ENCODE measurements around the gene SIRT6. TPM values are rescaled to one million over a fixed set of nuclear protein-coding genes. Genes with fewer than 3 reads are reported as not detected.

SIRT6 gene
- polyA plus RNA-seq, 3 donors, result 0.57 to 50.3 (median 1.2) TPM

DNA sequence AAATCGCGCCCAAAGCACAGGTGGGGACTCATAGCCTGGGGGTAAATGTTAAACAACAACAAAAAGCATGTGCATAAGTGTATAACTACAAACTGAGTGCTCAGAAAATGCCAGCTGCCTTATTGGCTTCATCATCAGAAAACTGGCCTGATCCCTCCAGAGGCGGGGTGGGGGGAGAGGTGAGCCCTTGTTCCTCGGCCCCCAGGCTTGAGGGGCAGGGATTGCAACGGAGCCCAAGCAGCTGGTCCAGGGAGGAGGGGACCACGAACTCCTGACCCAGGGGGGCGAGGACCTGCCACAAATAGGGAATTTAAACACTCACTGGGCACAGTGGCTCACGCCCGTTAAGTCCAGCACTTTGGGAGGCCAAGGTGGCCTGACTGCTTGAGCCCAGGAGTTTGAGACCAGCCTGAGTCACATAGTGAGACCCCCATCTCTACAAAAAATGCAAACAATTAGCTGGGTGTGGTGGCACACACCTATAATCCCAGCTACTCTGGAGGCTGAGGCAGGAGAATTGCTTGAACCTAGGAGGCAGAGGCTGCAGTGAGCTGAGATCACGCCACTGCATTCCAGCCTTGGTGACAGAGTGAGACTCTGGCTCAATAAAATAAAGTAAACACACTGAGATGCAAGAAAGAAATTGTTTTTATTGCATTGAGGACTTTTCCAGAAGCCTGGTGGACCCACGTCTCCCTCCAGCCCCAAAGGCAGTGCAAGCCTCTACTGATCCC is 8.7 kb downstream of the SIRT6 start:
- H3K79me2 ChIP-seq (ENCODE audit: insufficient read depth, low read length), result no peaks in the 10 kb centered on the region
- no peak overlapping the region for H3K9ac ChIP-seq (ENCODE audit: insufficient read depth, low read length, poor library complexity, severe bottlenecking)
- H3K27me3 Mint-ChIP-seq (ENCODE audit: low read depth in 3 of 3), result peaks cover 8 to 21% (median 20%) of the 10 kb centered on the region in 3 donors
- H3K9me3 ChIP-seq (replicated peaks in 1 of 2; ENCODE audit: control insufficient read depth in 1 of 2, insufficient read depth in 1 of 2, low read length in 2 of 2), result no peaks in the 10 kb centered on the region
- no peak overlapping the region for H3K4me3 ChIP-seq (replicated peaks in 1 of 3; ENCODE audit: low read depth in 2 of 3, low read length in 3 of 3)
- H3K9me3 Mint-ChIP-seq, result no peaks in the 10 kb centered on the region
- peaks cover 0 to 9% of the 10 kb centered on the region in 2 donors for H3K27me3 ChIP-seq (ENCODE audit: control insufficient read depth in 2 of 2, insufficient read depth in 2 of 2, low read length in 2 of 2)
- 53% methylated on average over 9 of the region's 11 CpGs for WGBS (ENCODE audit: insufficient coverage)
- H3K36me3 Mint-ChIP-seq, result peaks cover 18 to 36% of the 10 kb centered on the region in 2 donors
- no peak overlapping the region for H2AFZ ChIP-seq (ENCODE audit: insufficient read depth, low read depth, low read length, poor library complexity, severe bottlenecking)
- H3K4me1 ChIP-seq (ENCODE audit: control insufficient read depth in 1 of 2, insufficient read depth in 2 of 2, low read length in 2 of 2), result no peaks in the 10 kb centered on the region
- TF ChIP-seq, protein P1, sequence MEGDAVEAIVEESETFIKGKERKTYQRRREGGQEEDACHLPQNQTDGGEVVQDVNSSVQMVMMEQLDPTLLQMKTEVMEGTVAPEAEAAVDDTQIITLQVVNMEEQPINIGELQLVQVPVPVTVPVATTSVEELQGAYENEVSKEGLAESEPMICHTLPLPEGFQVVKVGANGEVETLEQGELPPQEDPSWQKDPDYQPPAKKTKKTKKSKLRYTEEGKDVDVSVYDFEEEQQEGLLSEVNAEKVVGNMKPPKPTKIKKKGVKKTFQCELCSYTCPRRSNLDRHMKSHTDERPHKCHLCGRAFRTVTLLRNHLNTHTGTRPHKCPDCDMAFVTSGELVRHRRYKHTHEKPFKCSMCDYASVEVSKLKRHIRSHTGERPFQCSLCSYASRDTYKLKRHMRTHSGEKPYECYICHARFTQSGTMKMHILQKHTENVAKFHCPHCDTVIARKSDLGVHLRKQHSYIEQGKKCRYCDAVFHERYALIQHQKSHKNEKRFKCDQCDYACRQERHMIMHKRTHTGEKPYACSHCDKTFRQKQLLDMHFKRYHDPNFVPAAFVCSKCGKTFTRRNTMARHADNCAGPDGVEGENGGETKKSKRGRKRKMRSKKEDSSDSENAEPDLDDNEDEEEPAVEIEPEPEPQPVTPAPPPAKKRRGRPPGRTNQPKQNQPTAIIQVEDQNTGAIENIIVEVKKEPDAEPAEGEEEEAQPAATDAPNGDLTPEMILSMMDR (IDR thresholded peaks at IDR 0.05), result no peak
- DNase-seq, result no peak
- no peak overlapping the region for H3K27ac ChIP-seq (ENCODE audit: low read depth in 1 of 2, low read length in 2 of 2)
- H3K36me3 ChIP-seq (replicated peaks in 1 of 2; ENCODE audit: control insufficient read depth in 1 of 2, insufficient read depth in 2 of 2, low read length in 2 of 2), result peaks cover 24 to 33% of the 10 kb centered on the region in 2 donors
- no peak overlapping the region for H3K4me3 Mint-ChIP-seq
- no peak overlapping the region for H3K27ac Mint-ChIP-seq
- peaks cover 21% of the 10 kb centered on the region for H4K20me1 ChIP-seq (ENCODE audit: insufficient read depth, low read length)
- intact Hi-C loops (cut with micrococcal nuclease), result no loop called here
- H3K4me1 Mint-ChIP-seq, result no peaks in the 10 kb centered on the region
- H3K4me2 ChIP-seq (replicated peaks; ENCODE audit: extremely low read depth, low read length, poor library complexity, severe bottlenecking), result no peak overlapping the region

DNA sequence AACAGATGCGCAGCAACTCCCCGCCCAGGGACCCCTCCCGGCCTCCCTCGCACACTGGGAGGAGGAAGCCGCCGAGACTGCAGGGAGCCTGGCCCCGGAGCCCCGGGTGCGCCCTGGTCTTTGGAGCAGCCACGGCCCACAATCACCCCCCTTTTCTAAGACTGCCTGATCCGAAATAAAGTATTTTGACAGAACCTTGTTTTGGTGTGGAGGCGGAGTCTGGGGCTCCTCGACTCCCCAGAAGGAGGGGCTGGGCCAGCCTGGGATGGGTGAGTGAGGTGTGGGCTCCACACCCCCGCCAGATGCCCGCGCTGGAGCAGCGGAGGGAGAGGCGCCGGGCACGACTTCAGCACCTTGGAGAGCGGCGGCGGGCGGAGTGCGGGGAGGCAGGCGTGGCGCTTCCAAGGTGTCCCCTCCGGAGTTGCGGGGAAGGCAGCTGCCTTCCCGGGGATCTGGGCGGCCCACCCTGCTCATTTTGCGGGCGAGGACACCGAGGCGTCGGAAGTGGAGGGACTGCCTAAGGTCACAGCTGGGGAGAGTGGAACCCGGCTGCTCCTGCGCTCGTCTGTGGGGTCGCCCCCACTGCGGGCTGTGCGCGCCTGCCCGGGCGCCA is 9.4 kb downstream of the SIRT6 start:
- no peak overlapping the region for H2AFZ ChIP-seq (ENCODE audit: insufficient read depth, low read depth, low read length, poor library complexity, severe bottlenecking)
- peaks cover 14 to 29% of the 10 kb centered on the region in 2 donors for H3K36me3 Mint-ChIP-seq
- H3K9me3 ChIP-seq (replicated peaks in 1 of 2; ENCODE audit: control insufficient read depth in 1 of 2, insufficient read depth in 1 of 2, low read length in 2 of 2), result no peaks in the 10 kb centered on the region
- H3K27me3 ChIP-seq (ENCODE audit: control insufficient read depth in 2 of 2, insufficient read depth in 2 of 2, low read length in 2 of 2), result peaks cover 0 to 9% of the 10 kb centered on the region in 2 donors
- no peak overlapping the region for H3K4me3 ChIP-seq (replicated peaks in 1 of 3; ENCODE audit: low read depth in 2 of 3, low read length in 3 of 3)
- H3K36me3 ChIP-seq (replicated peaks in 1 of 2; ENCODE audit: control insufficient read depth in 1 of 2, insufficient read depth in 2 of 2, low read length in 2 of 2), result peaks cover 20 to 26% of the 10 kb centered on the region in 2 donors
- no peak overlapping the region for H3K9ac ChIP-seq (ENCODE audit: insufficient read depth, low read length, poor library complexity, severe bottlenecking)
- H3K9me3 Mint-ChIP-seq, result no peaks in the 10 kb centered on the region
- H3K4me2 ChIP-seq (replicated peaks; ENCODE audit: extremely low read depth, low read length, poor library complexity, severe bottlenecking), result no peak overlapping the region
- peaks cover 9 to 27% (median 21%) of the 10 kb centered on the region in 3 donors for H3K27me3 Mint-ChIP-seq (ENCODE audit: low read depth in 3 of 3)
- intact Hi-C loops (cut with micrococcal nuclease), result no loop called here
- no peak overlapping the region for H3K27ac Mint-ChIP-seq
- H3K27ac ChIP-seq (ENCODE audit: low read depth in 1 of 2, low read length in 2 of 2), result no peak overlapping the region
- TF ChIP-seq, protein P1 (IDR thresholded peaks at IDR 0.05), result no peak
- H3K4me3 Mint-ChIP-seq, result peak overlapping the region in 1 of 2 donors; percentile 55
- no peaks in the 10 kb centered on the region for H3K79me2 ChIP-seq (ENCODE audit: insufficient read depth, low read length)
- H3K4me1 ChIP-seq (ENCODE audit: control insufficient read depth in 1 of 2, insufficient read depth in 2 of 2, low read length in 2 of 2), result no peaks in the 10 kb centered on the region
- WGBS (ENCODE audit: insufficient coverage), result 8% methylated on average over 35 of the region's 45 CpGs
- peak in 1 of 3 donors; percentile 2 for DNase-seq
- no peaks in the 10 kb centered on the region for H3K4me1 Mint-ChIP-seq
- peaks cover 21% of the 10 kb centered on the region for H4K20me1 ChIP-seq (ENCODE audit: insufficient read depth, low read length)

All from CD14-positive monocyte (primary cell).